Mesodermal cell (in vitro differentiated cells): Measurements from ENCODE around the gene PADI3.

ENCODE experiments used
- H3K27ac ChIP-seq: 2 replicates; pipeline ENCODE4 v1.7.0; 2013; ENCODE audit warnings: mild to moderate bottlenecking, low read depth, low read length, moderate library complexity; ENCODE audit not compliant: severe bottlenecking
- H3K36me3 ChIP-seq: 2 replicates; pipeline ENCODE4 v1.7.1; 2013; ENCODE audit warnings: mild to moderate bottlenecking, low read length, moderate library complexity; ENCODE audit not compliant: control insufficient read depth, insufficient read depth
- H3K4me1 ChIP-seq: one replicate; pipeline ENCODE4 v1.7.1; 2013; ENCODE audit warnings: mild to moderate bottlenecking, low read length; ENCODE audit not compliant: insufficient read depth, control insufficient read depth, poor library complexity, severe bottlenecking
- H3K4me3 ChIP-seq: 2 replicates; pipeline ENCODE4 v1.7.0; 2013; ENCODE audit warnings: low read length, control low read depth, mild to moderate bottlenecking; ENCODE audit not compliant: insufficient read depth, poor library complexity, severe bottlenecking; ENCODE audit errors: extremely low read depth
- H3K9me3 ChIP-seq: 2 replicates; pipeline ENCODE4 v1.7.1; 2013; ENCODE audit warnings: mild to moderate bottlenecking, low read length, moderate library complexity; ENCODE audit not compliant: control insufficient read depth
- WGBS, 2 experiments: methylation state at CpG; one replicate each; pipeline ENCODE4 v1.1.5; 2013; ENCODE audit warnings: missing lambda C conversion rate in 2 of 2; ENCODE audit not compliant: insufficient coverage in 2 of 2; 5-methylcytosine and 5-hydroxymethylcytosine counted together

The PADI3 gene

DNA sequence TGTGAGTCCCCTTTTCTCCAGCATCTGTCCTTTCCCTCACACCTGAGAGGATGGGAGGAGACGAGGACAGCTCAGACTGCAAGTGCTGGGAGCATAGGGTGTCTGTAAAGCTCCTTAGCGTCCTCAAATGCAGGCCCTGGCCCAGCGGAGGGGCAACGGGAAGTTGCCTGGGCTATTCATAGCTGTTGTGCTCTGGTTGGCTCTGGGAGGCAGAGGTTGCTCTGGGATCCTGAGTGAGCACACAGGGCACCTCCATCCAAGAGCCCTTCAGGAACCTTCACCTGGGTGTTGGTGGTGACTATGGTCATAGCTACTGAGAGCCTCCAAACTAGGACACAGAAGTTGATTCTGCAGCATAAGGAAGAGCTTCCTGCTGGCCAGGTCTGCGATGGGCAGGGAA, 41.4 kb upstream of the PADI3 start:
- Histone ChIP-seq H3K4me3 (no peak overlapping the region), H3K36me3 (no peaks in the 10 kb centered on the region), H3K27ac (no peak overlapping the region), H3K9me3 (no peaks in the 10 kb centered on the region), H3K4me1 (peaks cover 52% of the 10 kb centered on the region)
- WGBS, 2 experiments, result 74 to 90% methylated on average over 2 to 3 of the region's 5 CpGs

DNA sequence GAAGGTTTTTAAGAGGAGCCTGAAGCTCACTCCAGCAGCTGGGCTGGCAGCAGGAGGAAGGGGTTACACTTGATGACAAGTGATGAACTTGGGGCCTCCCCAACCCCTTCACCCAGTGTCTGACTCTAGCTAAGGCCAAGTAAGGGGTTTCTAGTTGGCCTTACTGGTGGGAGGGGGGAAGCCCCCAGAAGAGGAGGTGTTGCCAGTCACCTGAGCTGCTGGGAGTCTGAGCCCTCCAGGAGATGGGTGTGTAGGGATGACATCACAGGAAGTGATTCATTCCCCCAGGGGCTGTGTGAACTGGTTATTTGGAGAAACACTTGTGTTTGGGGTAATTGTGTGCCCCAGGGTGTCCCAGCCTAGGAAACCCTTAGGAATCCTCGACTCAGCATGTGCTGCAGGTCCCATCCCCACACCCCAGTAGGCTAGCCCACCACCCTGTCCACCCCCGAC, 40.9 kb upstream of the PADI3 start:
- WGBS, 2 experiments, result 75 to 100% methylated on average over 1 of the region's 2 CpGs
- Histone ChIP-seq H3K4me3 (no peak overlapping the region), H3K36me3 (no peaks in the 10 kb centered on the region), H3K4me1 (peaks cover 57% of the 10 kb centered on the region), H3K27ac (no peak overlapping the region), H3K9me3 (no peaks in the 10 kb centered on the region)

DNA sequence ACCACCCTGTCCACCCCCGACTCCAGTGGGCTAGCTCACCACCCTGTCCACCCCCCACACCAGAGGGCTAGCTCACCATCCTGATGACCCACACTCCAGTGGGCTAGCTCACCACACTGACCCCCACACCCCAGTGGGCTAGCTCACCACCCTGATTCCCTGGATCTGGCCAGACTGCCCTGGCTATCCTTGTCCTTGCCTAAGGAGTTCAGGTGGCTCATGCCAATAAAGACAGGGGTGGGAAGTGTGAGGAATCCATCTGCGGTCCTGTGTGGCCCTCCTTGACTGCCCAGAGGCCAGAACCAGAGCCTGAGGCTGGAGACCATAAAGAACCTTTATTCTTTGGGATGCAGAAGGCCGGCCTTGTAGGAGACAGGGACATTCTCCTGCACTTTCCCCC, 40.4 kb upstream of the PADI3 start:
- Histone ChIP-seq H3K27ac (peak overlapping the region; percentile 62), H3K36me3 (no peaks in the 10 kb centered on the region), H3K9me3 (no peaks in the 10 kb centered on the region), H3K4me1 (peaks cover 62% of the 10 kb centered on the region), H3K4me3 (no peak overlapping the region)
- WGBS, 2 experiments, result 82 to 93% methylated on average over 1 to 2 of the region's 3 CpGs

DNA sequence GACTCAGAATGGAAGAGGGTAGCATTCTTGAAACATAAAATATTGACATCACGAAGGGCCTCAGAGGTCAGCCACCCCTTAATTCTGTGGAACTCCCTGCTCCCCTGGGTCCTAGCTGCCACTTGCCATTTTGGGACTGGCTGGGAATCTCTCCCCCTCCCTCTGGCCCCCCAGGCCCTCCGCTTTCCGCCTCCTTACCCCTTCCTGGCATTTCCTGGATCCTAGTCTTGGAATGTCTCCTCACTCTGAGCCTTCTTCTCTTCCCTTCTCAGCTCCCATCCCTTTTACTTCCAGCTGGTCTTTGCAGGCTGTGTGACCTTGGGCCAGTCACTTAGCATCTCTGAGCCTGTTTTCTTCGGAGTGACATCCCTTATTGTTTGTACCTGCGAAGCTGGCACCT, 39.5 kb upstream of the PADI3 start:
- Histone ChIP-seq H3K36me3 (no peaks in the 10 kb centered on the region), H3K4me3 (no peak overlapping the region), H3K9me3 (no peaks in the 10 kb centered on the region), H3K27ac (peak overlapping the region; percentile 62), H3K4me1 (peaks cover 66% of the 10 kb centered on the region)
- WGBS, 2 experiments, result 56 to 78% methylated on average over 3 of the region's 5 CpGs

GRCh38 chr1:17210176-17210575, 38.7 kb upstream of the PADI3 start:
- H3K36me3 ChIP-seq, result no peaks in the 10 kb centered on the region
- WGBS, 2 experiments, result 93 to 94% methylated on average over 4 to 8 of the region's 8 CpGs
- H3K27ac ChIP-seq, result no peak overlapping the region
- no peaks in the 10 kb centered on the region for H3K9me3 ChIP-seq
- no peak overlapping the region for H3K4me3 ChIP-seq
- H3K4me1 ChIP-seq, result peaks cover 66% of the 10 kb centered on the region

- WGBS, 2 experiments, result 90 to 100% methylated on average over 3 to 4 of the region's 5 CpGs
- Histone ChIP-seq H3K27ac (no peak overlapping the region), H3K4me1 (peaks cover 61% of the 10 kb centered on the region), H3K36me3 (no peaks in the 10 kb centered on the region), H3K4me3 (no peak overlapping the region), H3K9me3 (no peaks in the 10 kb centered on the region)
These were observed 37.5 kb upstream of the PADI3 start for GRCh38 chr1:17211377-17211776.

GRCh38 chr1:17212009-17212408, 36.9 kb upstream of the PADI3 start:
- Histone ChIP-seq H3K9me3 (no peaks in the 10 kb centered on the region), H3K27ac (no peak overlapping the region), H3K4me1 (peaks cover 60% of the 10 kb centered on the region), H3K4me3 (no peak overlapping the region), H3K36me3 (no peaks in the 10 kb centered on the region)
- WGBS, 2 experiments, result 84 to 100% methylated on average over 7 to 9 of the region's 10 CpGs

- peak overlapping the region; percentile 41 for H3K27ac ChIP-seq
These were observed 36.3 kb upstream of the PADI3 start for GRCh38 chr1:17212487-17213121.

GRCh38 chr1:17213148-17213781, 35.6 kb upstream of the PADI3 start:
- no peak overlapping the region for H3K4me3 ChIP-seq
- 88 to 91% methylated on average over 6 to 7 of the region's 13 CpGs for WGBS, 2 experiments

More at GRCh38 chr1:17212487-17213121, 36.3 kb upstream of the PADI3 start:
- 47 to 61% methylated on average over 8 to 10 of the region's 13 CpGs for WGBS, 2 experiments
- Histone ChIP-seq H3K36me3 (no peaks in the 10 kb centered on the region), H3K4me1 (peaks cover 54% of the 10 kb centered on the region), H3K4me3 (no peak overlapping the region), H3K9me3 (no peaks in the 10 kb centered on the region)

GRCh38 chr1:17213782-17214148, 35.1 kb upstream of the PADI3 start:
- no peaks in the 10 kb centered on the region for H3K36me3 ChIP-seq
- H3K9me3 ChIP-seq, result no peaks in the 10 kb centered on the region
- H3K27ac ChIP-seq, result no peak overlapping the region
- WGBS, 2 experiments, result 96 to 100% methylated on average over 5 of the region's 9 CpGs
- H3K4me3 ChIP-seq, result no peak overlapping the region
- H3K4me1 ChIP-seq, result peaks cover 44% of the 10 kb centered on the region

More at GRCh38 chr1:17213148-17213781, 35.6 kb upstream of the PADI3 start:
- Histone ChIP-seq H3K4me1 (peaks cover 48% of the 10 kb centered on the region), H3K27ac (no peak overlapping the region), H3K9me3 (no peaks in the 10 kb centered on the region), H3K36me3 (no peaks in the 10 kb centered on the region)

GRCh38 chr1:17214876-17215544, 33.9 kb upstream of the PADI3 start:
- Histone ChIP-seq H3K4me3 (no peak overlapping the region), H3K9me3 (no peaks in the 10 kb centered on the region), H3K36me3 (no peaks in the 10 kb centered on the region), H3K4me1 (peaks cover 32% of the 10 kb centered on the region), H3K27ac (no peak overlapping the region)
- 95 to 97% methylated on average over 3 to 4 of the region's 5 CpGs for WGBS, 2 experiments
